GM21786 (cell line): ENCODE results near the gene CASZ1.

Source experiments
- ATAC-seq: cut with Tn5 transposase; IDR thresholded peaks from one replicate; pipeline ENCODE4 v1.9.1; 2021; ENCODE audit not compliant: unreplicated experiment

The CASZ1 gene

DNA sequence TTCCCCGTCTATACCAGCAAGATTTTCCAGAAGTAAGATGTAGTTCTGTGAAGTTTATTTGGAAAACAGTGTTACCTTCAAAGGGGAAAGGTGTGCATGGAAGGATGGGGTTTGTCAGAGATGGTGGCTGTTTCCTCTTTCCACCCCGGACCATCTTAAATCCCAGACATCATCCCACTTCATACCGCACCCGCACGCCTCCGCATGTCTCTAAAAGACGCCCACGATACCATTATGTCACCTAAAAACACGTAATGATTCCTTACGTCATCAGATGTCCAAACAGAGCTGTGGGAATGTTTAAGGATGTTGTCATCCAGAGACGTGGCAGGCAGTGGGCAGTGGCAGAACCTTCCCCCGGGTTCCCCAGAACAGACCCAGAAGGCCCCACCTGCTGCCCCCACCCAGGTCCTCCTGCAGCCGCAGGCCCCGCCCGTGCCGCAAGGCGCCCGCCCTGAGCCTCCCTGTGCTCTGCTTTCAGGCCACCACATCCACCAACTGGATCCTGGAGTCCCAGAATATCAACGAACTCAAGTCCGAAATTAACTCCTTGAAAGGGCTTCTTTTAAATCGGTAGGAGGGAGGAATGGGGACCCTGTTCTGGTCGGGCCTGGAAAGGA is 169.5 kb downstream of the CASZ1 start:
- ATAC-seq = no peak

DNA sequence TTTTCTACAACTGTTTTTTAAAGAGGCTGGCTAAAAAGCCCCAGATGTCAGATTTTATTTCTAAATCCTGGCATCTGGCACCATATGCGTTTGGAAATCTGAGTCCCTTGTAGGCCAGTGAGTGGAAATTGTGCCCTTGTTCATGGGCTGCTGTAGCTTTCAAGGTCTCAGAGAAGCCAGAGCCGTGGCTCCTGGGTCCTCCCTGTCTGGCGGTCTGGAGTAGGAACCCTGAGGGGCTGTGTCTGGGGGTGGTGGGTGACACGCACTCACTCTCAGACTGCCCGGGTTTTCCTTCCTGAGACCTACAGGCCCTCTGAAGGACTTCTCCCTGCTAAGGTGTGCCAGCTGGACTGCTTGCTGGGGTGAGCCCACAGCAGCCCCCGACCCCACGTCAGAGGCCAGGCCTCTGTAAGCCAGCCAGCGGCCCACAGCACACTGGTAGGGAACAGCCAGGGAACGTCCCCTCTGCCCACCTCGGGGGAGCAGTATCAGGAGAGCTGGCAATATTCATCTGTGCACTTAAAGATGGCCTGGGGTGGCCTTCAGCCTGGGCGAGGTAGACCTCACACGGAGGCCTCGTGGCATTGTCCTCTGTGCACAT is 170.2 kb downstream of the CASZ1 start:
- no peak for ATAC-seq

DNA sequence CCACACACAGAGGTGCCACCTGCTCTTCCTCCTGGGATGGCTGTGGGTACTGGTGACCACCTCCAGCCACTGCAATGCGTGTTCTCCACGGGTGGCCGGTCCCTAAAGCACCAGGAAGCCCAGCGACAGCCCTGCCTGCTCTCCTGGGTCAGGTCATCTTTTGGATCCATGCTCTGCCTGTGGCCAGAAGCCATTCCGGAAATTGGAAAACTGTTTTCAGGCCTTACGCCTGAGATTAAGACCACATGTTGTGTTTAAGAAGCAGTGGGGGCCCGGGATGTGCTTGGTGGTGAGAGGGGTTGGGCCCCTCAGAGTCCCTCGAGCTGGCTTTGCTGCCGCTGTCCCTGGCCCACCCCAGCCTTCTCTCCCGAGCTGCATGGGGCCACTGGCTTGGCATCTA is 170.9 kb downstream of the CASZ1 start:
- ATAC-seq = no peak

DNA sequence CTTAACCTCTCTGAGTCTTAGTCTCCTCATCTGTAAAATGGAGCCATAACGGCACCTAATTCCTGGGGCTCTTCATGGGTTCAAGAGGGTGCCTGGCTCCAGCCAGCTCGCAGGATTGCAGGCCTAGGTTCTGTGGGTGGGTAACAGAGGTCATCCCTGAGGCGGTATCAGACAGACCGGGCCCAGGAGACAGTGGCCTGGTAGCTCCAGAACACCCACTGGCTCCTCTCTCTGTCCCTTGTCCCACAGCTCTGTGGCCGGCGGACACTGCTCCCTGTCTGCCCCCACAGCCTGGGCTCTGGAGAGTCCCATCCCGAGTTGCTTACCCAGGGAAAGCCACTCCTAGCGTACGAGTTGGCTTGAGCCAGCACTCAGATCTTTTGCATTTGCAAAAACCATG is 171.4 kb downstream of the CASZ1 start:
- ATAC-seq = no peak

DNA sequence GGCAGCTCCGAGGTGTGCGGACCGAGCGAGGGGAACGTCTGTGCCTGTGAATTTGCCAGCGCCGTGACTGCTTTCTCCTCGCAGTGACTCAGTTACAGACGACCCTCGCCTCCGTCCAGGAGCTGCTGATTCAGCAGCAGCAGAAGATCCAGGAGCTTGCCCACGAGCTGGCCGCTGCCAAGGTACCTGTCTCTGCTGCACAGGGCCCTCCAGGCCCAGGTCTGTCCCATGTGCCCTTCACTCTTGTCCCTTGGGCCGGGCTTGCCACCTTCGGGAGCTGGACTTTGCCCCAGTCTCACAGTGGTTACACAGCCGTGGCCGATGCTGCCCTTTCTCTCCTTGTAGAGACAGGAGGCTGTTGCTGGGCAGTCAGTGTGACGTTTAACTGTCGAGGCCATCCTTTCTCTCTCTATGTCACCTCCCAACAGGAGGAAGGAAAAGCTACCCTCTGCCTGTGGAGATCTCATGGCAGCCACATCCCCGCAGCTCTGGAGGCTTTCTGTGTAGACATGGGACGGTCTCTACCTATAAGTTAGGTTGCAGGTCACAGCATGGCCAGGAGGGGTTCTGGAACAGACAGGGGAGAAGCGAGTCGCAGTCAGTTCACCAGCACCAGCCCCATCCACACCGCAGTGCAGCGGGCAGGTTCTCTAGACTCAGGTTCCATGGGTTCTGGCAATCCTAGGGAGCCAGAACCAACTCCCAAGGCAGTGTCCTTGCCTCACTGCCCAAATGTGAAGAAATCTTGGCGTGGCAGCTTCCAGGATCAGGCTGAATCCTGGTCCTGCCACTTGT is 172.0 kb downstream of the CASZ1 start:
- ATAC-seq = no peak

DNA sequence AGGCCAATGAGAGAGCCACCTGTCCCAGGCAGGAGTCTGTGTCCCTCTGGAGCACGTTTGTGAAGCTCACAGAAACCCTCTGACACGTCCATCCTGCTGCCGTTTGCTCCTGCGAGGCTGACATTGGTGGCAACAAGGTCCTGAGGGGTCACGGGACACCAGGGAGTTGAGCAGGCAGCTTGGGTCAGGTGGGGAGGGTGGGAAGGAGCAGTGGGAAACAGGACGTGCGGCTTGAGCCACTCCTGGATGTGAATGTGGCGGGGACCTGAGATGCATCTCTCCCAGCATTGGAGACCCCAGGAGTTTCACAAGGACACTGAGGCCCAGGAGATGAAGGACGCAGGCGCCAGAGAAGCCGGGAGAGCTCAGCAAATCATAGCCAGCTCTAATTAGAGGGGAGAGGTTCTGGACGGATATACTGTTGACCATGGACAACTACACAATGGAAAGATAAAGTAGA is 172.7 kb downstream of the CASZ1 start:
- ATAC-seq = no peak

GRCh38 chr1:10622910-10623685 is 173.3 kb downstream of the CASZ1 start:
- ATAC-seq = no peak

- no peak for ATAC-seq
Observed at GRCh38 chr1:10621906-10622305, 174.5 kb downstream of the CASZ1 start.

DNA sequence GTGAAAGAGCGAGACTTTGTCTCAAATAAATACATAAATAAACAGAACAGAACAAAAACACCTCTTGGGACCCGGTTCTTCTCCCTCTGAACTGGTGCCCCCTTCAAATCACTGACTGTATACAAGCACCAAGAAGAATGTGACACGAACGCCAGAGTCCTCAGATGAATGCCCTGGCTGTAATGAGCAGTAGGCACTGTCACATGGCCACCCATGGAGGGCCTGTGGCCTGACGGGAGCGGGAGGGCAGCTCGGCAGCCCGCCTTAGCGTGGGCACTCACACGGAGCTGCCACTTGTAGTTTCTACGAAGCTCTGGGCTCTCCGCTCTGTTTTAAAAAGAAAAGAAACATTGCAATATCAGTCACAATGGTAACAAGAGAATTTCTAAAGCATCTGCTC is 175.7 kb downstream of the CASZ1 start:
- ATAC-seq = no peak

- no peak for ATAC-seq
Observed at GRCh38 chr1:10617931-10618885, 178.2 kb downstream of the CASZ1 start.

GRCh38 chr1:10617318-10617717 is 179.1 kb downstream of the CASZ1 start:
- no peak for ATAC-seq

DNA sequence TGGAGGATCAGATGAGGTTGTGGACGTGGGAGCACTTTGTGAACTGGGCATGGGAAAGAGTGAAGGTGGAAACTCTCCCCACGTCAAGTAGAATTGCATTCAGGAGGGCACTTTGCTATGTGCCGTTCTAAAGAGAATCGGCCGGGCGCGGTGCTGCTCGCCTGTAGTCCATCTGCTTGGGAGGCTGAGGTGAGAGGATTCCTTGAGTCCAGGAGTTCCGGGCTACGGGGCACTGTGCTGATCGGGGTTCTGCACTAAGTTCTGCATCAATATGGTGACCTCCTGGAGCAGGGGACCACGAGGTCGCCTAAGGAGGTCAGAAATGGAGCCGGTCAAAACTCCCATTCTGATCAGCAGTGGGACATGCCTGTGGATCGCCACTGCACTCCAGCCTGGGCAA is 179.8 kb downstream of the CASZ1 start:
- ATAC-seq = no peak

GRCh38 chr1:10615932-10616671 is 180.3 kb downstream of the CASZ1 start:
- no peak for ATAC-seq

DNA sequence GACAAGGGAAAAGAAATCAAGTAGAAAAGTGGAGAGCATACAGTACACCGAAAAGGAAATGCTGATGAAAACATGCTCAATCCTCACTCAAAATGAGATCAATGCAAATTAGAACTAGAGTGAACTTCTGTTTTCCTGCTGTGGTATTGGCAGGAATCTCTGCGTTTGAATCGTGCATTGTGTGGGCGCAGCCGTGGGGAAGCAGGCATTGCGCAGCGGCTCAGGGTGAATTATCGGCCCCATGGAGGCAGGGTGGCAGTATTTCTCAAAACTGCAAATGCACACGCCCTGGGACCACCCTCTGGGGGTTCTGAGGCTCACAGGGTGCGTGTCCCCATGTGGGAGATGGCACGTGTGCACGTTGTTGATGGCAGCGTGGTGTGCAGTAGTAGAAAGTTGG is 181.1 kb downstream of the CASZ1 start:
- no peak for ATAC-seq

DNA sequence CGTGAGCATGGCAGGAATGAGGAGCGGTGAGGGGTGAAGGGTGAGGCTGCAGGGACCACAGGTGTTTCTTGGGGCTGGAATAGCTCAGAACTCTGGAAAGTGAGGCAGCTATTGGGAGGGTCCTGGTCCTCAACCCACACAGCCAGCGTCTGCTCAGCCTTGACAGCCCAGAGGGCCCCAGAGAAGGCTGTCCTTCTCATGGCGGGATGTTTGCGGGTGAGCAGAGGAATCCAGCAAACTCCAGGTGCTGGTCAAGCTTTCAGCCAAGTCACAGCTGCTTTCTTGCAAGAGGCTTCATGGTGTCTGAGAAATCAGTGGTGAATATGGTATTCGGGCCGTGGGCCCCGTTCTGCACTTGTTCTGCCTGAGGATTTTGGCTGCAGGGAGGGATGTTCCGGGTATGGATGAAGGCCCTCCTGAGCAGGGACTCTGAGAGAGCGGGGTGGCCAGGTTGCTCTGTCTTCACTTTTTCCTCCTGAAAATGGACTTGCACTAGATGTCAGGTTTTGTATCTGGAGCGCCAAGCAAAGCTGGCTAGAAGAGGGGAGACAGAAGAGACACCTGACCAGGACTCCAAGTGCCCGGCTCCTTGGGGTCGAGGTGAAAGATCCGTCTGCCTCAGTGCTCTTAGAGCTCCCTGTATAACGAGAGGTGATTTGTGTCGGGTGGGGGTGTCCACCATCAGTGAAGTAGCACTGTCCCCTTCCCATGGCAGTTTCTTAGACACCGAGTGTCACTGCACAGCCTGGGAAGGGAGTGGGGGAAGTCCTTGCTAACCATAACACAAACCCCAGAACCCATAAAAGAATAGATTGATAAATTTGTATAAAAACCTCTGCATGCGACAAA is 181.8 kb downstream of the CASZ1 start:
- ATAC-seq = no peak

- no peak for ATAC-seq
Observed at GRCh38 chr1:10613861-10614260, 182.6 kb downstream of the CASZ1 start.

DNA sequence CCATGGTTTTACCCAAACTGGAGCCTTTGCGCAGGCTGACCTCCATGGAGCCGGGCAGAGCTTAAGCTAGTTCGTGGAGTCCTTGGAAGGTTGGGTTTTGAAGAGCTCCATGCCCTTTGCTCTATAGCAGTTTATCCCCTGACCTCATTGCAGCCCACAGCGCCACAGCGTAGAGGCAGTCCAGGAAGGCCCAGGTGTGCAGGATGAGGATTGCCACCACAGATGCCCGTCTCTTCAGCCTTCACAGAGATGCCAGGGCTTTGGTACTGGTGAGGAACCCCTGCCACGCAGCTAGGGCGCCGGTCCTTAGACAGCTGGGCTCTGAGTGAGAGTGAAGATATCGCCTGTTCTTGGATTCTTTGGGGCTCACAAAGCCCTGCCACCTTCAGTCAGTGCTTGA is 183.1 kb downstream of the CASZ1 start:
- ATAC-seq = no peak

GRCh38 chr1:10612436-10613160 is 183.8 kb downstream of the CASZ1 start:
- ATAC-seq = no peak
